IPS DF 4.7 (cell line): ENCODE data around the gene ZBTB12.

ENCODE experiments used
- DNase-seq: peaks from one replicate; pipeline ENCODE4 v3.0.0-alpha.2; 2013; ENCODE audit warnings: low spot score; ENCODE audit errors: extremely low read depth

Gene ZBTB12

DNA sequence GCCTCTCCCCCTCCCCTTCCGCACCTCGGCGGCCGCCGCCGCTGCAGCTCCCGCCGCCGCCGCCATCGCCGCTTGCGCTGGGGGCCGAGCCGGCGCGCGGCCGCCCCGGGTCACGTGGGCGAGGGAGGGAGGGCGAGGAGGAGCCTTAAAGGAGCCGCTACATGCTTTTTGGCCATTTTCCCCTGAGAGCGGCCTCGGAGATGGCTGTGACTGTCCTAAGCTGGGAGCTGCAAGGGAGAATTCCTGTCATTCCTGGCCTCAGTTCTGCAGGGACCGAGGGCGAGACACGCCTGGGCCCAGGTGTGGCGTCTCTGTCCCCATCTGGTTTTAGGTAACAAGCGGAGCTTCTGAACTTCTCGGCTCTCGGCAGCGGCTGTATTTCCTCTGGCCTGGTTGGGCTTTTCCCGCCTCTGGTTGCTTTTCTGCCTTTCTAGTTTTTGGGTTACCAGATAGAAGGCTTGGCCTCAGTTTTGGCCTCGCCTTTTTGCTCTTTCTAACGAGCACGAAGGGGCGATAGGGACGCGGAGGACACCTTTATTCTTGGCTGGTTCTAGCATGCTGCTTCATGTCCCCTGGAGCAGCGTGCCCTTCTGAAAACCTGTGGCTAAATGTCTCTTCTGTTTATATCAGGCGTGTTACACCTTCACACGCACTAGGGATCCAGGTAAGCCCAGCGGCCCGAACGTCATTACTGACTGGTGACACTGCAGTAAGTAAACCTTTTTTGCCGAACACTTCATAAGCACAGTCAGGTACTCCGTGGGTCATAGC is 4.1 kb downstream of the ZBTB12 start, which contains the start of gene EHMT2:
TSS of gene EHMT2 (minus strand) at position 87 of the 771 bp plus-strand sequence. CDS start at position 66, 21 bp downstream.
- DNase-seq, result no peak

DNA sequence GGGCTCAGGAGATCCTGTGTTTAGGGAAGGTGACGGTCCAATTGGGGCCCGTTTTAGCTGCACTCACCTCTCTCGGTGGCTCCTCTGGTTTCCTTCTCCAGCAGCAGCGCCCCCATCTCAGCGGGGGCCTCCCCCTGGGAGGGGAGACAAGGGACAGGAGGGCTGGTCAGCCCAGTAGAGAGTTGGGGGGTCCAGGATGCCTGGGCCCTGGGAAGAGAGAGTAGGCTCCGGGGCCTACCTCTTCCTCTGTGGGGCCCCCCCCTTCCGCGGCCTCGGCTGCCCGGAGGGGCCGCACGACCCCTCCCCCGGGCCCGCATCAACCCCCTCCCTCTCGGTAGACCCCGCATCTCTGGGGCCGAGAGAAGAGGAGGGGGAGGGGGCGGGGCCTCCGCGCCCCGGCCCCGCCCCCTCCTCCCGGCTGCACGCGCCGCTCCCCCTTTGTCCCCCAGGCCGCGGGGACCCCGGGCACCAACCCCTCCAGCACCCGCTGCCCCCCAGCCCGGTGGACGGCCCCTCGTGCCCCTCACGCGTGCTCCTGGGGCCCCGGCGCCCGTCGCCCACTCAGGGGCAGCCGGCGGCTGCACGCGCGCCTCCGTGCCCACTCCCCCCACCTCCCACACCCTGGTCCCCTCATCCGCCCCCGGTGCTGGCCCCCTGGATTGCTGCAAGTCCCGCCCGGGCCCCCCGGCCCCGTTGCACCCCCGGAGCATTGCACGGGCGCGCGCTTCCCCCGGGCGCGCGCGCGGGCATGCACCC is 4.9 kb downstream of the ZBTB12 start:
- no peak for DNase-seq

DNA sequence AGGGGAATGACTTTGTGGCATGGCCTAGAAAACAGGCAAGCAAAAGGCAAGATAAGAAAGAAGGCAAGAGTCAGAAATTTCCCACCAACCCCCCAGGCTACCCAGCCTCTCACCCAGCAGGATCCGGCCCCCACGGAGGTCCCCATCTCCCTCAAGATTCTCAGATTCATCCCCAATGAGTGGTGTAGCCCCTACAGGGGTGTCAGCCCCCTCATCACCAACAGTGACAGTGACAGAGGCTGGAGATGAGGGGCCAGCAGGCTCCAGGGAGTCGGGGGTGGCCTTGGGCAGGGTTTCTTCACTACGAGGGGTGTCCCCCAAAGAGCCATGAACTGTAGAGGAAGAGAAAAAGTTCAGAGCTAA is 5.4 kb downstream of the ZBTB12 start:
- DNase-seq, result no peak

DNA sequence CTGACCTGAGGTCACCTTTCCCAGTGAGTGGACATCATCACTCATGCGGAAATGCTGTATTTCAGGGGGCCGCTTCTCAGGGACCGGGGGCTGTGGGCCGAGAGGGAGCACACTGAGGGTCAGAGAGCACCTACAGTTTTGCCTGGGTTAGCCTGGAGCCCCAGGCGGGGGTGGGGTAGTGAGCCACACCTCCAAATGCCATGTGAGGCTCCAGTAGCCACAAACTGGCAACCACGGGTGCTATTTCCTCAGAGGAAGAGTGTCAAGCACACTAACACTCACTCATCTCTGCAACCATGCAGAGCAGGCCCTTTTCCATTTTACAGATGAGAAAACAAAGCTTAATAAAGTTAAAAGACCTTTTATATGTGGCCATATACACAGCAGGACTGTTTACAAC is 9.1 kb downstream of the ZBTB12 start:
- no peak for DNase-seq

DNA sequence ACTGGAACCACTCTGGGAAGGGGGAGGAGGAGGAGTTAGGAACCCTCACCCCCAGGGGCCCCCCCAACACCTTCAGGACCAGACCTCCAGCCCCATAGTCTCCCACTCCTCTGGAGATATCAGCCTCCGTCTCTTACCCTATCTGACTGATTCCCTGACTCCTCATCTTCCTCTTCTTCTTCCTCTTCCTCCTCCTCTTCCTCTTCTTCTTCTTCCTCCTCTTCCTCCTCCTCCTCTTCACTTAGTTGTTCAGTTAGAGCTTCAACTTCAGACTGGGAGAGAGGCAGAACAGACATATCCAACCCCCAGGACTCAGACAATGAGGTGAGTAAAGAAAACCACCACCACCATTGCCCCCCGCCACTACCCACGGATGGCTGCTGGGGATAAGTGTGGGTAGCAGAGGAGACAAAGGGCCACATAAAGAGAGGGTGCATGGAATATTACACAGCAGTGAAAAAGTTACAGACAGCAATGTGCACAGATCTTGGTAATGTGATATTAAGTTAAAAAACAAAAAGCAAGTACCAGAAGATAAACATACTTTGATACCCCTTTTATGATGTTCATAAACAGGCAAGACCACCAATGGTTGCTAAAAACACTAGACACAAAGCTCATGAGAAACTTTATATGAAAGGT is 12.4 kb downstream of the ZBTB12 start:
- DNase-seq, result no peak

GRCh38 chr6:31888276-31889258 is 13.3 kb downstream of the ZBTB12 start:
- no peak for DNase-seq

DNA sequence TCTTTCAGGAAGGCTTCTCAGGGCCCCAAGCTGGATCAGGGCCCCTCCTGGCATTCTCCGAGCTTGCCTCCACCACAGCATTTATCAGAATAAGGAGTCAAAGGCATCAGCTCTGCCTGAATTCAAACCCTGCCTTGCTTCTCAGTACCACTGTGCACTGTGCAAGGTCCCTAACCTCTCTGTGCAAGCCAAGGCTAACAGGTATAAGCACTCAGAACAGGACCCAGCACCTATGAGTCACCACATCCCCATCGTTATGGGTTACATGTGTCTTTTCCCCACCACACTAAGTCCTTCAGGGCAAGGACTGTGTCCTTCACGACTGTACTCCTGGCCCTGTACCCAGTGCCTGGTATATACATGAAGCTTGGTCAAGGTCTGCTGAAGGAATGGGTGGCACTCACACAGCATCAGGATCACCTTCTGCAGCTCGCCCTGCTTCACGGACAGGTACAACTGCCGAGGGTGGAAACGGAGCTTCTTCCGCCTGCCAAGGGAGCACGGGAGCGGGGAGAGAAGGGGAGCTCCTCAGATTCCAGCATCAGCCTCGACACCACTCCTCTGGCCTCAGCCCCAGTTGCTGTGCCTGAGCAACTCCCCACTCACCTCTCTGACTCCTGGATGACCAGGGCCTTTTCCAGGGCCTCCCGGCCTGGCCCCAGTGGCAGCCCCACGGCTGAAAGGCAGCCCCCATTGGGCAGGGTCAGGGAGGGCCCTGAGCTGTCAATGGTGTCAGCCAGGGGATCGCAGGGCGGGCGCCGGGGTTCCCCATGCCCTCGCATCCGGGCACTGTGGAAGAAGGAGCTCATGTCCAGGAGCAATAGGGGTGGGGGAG is 14.5 kb downstream of the ZBTB12 start:
- no peak for DNase-seq

GRCh38 chr6:31886541-31886991 is 15.3 kb downstream of the ZBTB12 start:
- DNase-seq, result no peak

- no peak for DNase-seq
These were observed 17.3 kb downstream of the ZBTB12 start for GRCh38 chr6:31884528-31885035.

DNA sequence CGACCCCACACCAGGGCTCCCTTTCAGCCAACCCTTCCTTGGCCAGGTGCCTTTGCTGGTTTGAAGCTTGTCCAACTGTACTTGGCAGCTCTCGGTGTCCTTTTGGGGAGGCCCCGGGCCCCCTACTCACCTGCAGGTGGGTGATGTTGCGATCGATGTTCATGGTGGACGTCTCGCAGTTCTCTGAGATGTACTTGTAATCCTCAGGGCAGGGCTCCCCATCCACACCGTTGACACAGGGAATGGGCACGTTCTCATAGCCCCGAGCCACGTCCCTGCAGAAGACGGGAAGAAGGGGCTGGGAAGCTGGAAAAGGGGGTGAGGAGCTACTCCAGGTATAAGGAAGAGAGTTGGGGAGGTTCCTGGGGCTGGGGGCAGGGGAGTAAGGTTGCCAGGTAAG is 18.2 kb downstream of the ZBTB12 start:
- no peak for DNase-seq

DNA sequence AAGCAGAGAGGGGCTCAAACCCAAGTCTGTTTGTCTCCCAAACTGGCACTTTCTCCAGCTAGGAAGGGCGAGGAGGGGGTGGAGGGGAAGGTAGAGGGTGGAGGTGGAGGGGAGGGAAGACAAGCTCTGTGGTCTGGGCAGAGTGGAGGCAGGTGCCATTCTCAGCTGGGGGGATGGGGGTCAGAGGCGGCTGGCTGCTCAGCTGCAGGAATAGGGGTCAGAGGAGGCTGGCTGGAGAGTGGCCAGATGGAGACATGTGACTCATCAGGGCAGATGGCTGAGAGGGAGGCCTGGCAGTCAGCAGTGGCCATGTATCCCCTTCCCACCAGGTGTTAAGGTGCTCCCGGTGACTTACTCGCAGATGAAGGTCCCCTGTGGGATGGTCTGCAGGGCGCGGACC is 19.5 kb downstream of the ZBTB12 start:
- no peak for DNase-seq

GRCh38 chr6:31881136-31881859 is 20.6 kb downstream of the ZBTB12 start:
- no peak for DNase-seq

GRCh38 chr6:31880616-31881015 is 21.3 kb downstream of the ZBTB12 start:
- no peak for DNase-seq

DNA sequence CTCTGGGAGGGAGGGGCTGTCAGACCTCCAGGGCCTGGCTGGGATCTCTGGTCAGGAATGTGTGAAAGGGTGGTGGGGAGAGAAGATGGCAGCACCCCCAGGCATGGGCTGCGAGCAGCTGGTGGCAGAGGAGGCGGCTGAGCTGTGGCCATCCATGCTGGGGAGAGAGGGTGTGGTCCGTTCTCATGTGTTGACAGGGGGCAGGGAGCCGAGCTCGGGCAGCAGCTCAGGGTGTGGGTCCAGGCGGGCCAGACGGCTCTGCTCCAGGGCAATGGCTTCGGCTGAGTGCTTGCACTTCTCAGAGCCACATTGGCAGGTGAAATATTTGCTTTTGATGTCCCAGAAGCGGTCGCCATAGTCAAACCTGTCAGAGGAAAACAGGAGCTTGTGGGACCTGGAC is 22.0 kb downstream of the ZBTB12 start:
- DNase-seq, result no peak

DNA sequence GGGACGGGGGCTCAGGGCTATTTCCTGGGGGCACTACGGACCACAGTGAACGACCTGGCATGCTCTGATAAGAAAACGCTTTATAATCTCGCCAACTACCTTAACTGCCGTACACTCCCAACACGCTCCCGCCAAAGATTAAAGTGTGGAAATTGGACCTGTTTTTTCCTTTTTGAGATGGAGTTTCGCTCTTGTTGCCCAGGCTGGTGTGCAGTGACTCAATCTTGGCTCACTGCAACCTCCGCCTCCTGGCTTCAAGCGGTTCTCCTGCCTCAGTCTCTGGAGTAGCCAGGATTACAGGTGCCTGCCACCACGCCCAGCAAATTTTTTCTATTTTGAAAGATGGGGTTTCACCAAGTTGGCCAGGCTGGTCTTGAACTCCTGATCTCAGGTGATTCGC is 22.7 kb downstream of the ZBTB12 start:
- DNase-seq, result no peak

- no peak for DNase-seq
These were observed 23.2 kb downstream of the ZBTB12 start, which contains the start of gene SLC44A4 for GRCh38 chr6:31878726-31879125. TSS of gene SLC44A4 (minus strand) at chr6:31878997. CDS start at chr6:31878980, 17 bp downstream.

GRCh38 chr6:31878222-31878621 is 23.7 kb downstream of the ZBTB12 start:
- DNase-seq, result no peak

DNA sequence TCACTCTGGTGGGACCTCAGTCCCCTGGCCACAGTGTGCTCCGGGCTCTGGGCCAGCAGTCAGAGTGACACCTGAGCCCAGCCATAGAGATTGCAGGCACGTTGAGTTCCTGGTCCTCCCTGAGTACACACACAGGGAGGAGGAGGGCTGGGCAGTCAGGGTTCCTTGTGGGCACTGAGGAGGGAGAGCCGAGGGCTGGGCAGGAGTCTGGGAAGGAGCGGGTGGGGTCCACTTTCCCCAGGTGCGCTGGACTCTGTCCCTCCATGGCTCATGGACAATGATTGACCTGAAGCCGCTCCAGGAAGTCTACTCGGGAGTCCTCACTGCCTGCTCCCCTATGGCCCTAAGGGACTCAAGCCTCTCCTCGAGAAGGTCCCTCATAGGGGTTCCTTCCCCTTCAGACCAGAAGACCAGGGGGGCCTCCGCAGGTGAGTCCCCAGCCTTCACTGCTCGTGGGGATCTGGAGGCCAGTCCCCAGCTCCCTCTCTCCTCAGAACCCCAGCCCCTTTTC is 24.2 kb downstream of the ZBTB12 start:
- DNase-seq, result no peak

DNA sequence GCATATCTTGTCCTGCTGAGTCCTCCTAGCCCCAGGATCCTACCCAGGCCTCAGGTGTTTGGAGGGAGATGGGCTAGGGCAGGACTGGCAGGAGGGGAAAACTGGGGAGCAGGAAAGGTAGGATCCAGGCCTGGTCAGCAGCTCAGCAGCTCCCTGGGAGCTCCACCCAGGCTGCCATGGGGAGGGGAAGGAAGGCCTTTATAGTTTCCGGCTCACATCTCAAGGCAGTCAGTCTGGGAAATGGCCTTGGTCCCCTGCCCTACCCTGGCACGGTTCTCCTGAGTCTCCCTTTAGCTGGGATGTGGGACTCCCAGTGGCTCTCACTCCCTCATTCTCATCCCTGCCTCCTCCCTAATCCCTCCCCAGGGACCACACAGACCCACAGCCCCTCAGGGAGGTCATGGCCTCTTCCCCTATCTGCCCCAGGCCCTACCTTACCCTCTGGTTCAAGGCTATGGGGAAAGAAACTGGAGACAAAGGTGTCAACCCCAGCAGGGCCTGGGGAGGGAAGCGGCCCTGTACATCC is 24.7 kb downstream of the ZBTB12 start:
- no peak for DNase-seq
